22Rv1 (cell line): ENCODE measurements around the gene LENG8.

Experiments used
- ZFX ChIP-seq: fragments of 450-650 bp; IDR thresholded peaks from 2 replicates; pipeline ENCODE4 v1.6.1; 2017; ENCODE audit warnings: antibody characterized with exemption, borderline replicate concordance
- TF ChIP-seq, protein P1 (sequence below): fragments of 450-650 bp; IDR thresholded peaks from 2 replicates; pipeline ENCODE4 v1.5.1; 2017; ENCODE audit warnings: mild to moderate bottlenecking

DNA sequence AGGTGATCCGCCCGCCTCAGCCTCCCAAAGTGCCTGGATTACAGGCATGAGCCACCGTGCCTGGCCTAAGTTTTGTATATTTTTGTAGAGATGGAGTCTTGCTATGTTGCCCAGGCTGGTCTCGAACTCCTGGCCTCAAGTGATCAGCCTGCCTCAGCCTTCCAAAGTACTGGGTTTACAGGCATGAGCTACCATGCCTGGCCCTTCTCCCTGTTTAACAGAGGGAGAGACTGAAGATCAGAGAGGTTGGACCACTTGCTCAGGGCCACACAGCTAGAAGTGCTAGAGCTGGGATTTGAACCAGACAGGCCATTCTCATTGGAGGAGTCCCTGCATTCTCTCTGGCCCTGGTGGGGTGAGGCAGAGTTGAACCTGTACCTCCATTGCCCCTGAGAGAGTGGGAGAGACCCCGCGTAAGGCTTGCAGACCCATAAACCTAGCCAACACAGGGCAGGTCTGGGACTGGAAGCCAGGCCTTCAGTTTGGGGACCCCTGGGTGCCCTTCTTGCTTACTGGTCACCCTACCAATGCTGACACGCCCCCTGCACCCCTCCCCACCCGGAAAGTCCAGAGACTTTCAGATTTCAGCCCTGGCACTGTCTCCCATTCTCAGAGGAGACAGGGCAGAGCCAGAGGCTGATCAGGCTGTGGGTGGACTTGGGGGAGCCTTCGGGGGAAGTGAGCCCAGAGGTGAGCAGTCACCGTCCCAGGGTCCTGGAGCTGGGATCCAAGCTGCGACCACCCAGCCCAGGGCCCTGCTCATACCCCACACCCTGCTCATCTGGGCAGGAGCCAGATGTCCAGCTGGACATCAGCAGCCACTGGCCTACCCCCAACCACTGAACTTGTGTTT is 20.4 kb upstream of the LENG8 start:
- TF ChIP-seq, protein P1, sequence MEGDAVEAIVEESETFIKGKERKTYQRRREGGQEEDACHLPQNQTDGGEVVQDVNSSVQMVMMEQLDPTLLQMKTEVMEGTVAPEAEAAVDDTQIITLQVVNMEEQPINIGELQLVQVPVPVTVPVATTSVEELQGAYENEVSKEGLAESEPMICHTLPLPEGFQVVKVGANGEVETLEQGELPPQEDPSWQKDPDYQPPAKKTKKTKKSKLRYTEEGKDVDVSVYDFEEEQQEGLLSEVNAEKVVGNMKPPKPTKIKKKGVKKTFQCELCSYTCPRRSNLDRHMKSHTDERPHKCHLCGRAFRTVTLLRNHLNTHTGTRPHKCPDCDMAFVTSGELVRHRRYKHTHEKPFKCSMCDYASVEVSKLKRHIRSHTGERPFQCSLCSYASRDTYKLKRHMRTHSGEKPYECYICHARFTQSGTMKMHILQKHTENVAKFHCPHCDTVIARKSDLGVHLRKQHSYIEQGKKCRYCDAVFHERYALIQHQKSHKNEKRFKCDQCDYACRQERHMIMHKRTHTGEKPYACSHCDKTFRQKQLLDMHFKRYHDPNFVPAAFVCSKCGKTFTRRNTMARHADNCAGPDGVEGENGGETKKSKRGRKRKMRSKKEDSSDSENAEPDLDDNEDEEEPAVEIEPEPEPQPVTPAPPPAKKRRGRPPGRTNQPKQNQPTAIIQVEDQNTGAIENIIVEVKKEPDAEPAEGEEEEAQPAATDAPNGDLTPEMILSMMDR = no peak
- TF ChIP-seq ZFX = no peak
